HCT116 (cell line): ENCODE results near the gene C3orf85. TPM values are rescaled to one million over a fixed set of nuclear protein-coding genes. Genes with fewer than 3 reads are reported as not detected.

ENCODE experiments used
- ATAC-seq: fragments of 200-7000 bp; cut with Tn5 transposase; 2 replicates; pipeline ENCODE4 v1.9.1; 2020; ENCODE audit warnings: mild to moderate bottlenecking, moderate library complexity
- BruUV-seq: library from RNA; stranded (reverse); fragments of 400-500 nt; replicated peaks from 2 replicates; lab custom pipeline; 2021; lab: Mats Ljungman, UMichigan
- CTCF ChIA-PET: fragments of 300-600 bp; sonication (Branson Sonifier 250); formaldehyde crosslinking; loops from one replicate; lab custom pipeline; 2021; ENCODE audit warnings: antibody characterized with exemption; lab: Charles Lee
- POLR2A ChIA-PET: fragments of 300-600, 350-600 bp; sonication (Branson Sonifier 250); formaldehyde crosslinking; loops from one replicate; lab custom pipeline; 2021; ENCODE audit warnings: antibody characterized with exemption; lab: Charles Lee
- RAD21 ChIA-PET, 2 experiments: fragments of 300-600 bp; sonication (Branson Sonifier 250); formaldehyde crosslinking; loops; one replicate each; lab custom pipeline; 2023; ENCODE audit warnings: low total read pairs in 2 of 2; ENCODE audit not compliant: uncharacterized antibody in 2 of 2, unreplicated experiment in 2 of 2, low non-redundant PET in 1 of 2; lab: Charles Lee
- DNase-seq: peaks from one replicate; pipeline ENCODE4 v3.0.0-alpha.2; 2010; ENCODE audit warnings: low read depth, low spot score
- H2AFZ ChIP-seq: fragments of 200-600 bp; shearing (Covaris generic), sonication (generic); 2 replicates; pipeline ENCODE4 v1.6.1; 2017; ENCODE audit warnings: low read depth, mixed run types, mixed read lengths, antibody characterized with exemption, low read length; ENCODE audit not compliant: poor library complexity, severe bottlenecking
- H3K27ac ChIP-seq: 2 replicates; pipeline ENCODE4 v1.5.1; 2012; ENCODE audit warnings: low read depth, low read length
- H3K27me3 ChIP-seq: fragments of 200-600 bp; sonication (generic); 2 replicates; pipeline ENCODE4 v1.6.1; 2016; ENCODE audit warnings: mixed run types, low read length, mixed read lengths; ENCODE audit not compliant: insufficient read depth
- H3K36me3 ChIP-seq, 2 experiments: fragments of 200-500 bp in 1 of 2; fragments of 200-600 bp in 1 of 2; sonication (Bioruptor generic) in 1 of 2; sonication (generic) in 1 of 2; 2 replicates each; pipeline versions ENCODE4 v1.5.1 to v1.6.1; 2014 to 2016; ENCODE audit warnings: low read length in 2 of 2, inconsistent platforms in 1 of 2, mixed read lengths in 1 of 2, mixed run types in 1 of 2; ENCODE audit not compliant: insufficient read depth in 2 of 2, control insufficient read depth in 1 of 2
- H3K4me1 ChIP-seq, 2 experiments: fragments of 200-600 bp in 1 of 2; sonication (generic) in 1 of 2; 2 replicates each; pipeline versions ENCODE4 v1.5.1 to v1.6.1; 2012 to 2017; ENCODE audit warnings: low read length in 2 of 2, inconsistent platforms in 1 of 2, mild to moderate bottlenecking in 1 of 2, mixed read lengths in 1 of 2, mixed run types in 1 of 2, moderate library complexity in 1 of 2; ENCODE audit not compliant: insufficient read depth in 2 of 2, control insufficient read depth in 1 of 2
- H3K4me2 ChIP-seq: fragments of 200-600 bp; sonication (generic); 2 replicates; pipeline ENCODE4 v1.6.1; 2017; ENCODE audit warnings: mixed run types, low read length, mixed read lengths
- H3K4me3 ChIP-seq, 2 experiments: fragments of 200-600 bp in 1 of 2; sonication (generic) in 1 of 2; replicated peaks in 1 of 2; 2 replicates each; pipeline ENCODE4 v1.5.1; 2011 to 2016; ENCODE audit warnings: low read length in 2 of 2, control low read depth in 1 of 2, low read depth in 1 of 2, mild to moderate bottlenecking in 1 of 2, mixed read lengths in 1 of 2, mixed run types in 1 of 2
- H3K79me2 ChIP-seq: fragments of 200-600 bp; sonication (generic); 2 replicates; pipeline ENCODE4 v1.6.1; 2017; ENCODE audit warnings: mild to moderate bottlenecking, mixed run types, low read length, moderate library complexity, mixed read lengths; ENCODE audit not compliant: insufficient read depth
- H3K9ac ChIP-seq: fragments of 200-600 bp; sonication (generic); 2 replicates; pipeline ENCODE4 v1.6.1; 2016; ENCODE audit warnings: low read length, mixed read lengths
- H3K9me2 ChIP-seq: fragments of 200-600 bp; sonication (generic), shearing (Covaris generic); 2 replicates; pipeline ENCODE4 v1.6.1; 2017; ENCODE audit warnings: mixed run types, mild to moderate bottlenecking, moderate library complexity; ENCODE audit not compliant: insufficient read depth
- H3K9me3 ChIP-seq, 2 experiments: fragments of 200-500 bp in 1 of 2; fragments of 200-600 bp in 1 of 2; sonication (Bioruptor generic) in 1 of 2; sonication (generic) in 1 of 2; 2 replicates each; pipeline ENCODE4 v1.6.1; 2014 to 2017; ENCODE audit warnings: low read length in 2 of 2, mixed read lengths in 2 of 2, inconsistent platforms in 1 of 2, low read depth in 1 of 2, mild to moderate bottlenecking in 1 of 2, mixed run types in 1 of 2, moderate library complexity in 1 of 2; ENCODE audit not compliant: control insufficient read depth in 1 of 2, insufficient read depth in 1 of 2
- H4K20me1 ChIP-seq: fragments of 200-600 bp; sonication (generic), shearing (Covaris generic); 2 replicates; pipeline ENCODE4 v1.6.1; 2017; ENCODE audit warnings: mixed run types, mild to moderate bottlenecking, moderate library complexity; ENCODE audit not compliant: insufficient read depth
- CBX3 ChIP-seq: IDR thresholded peaks from 2 replicates; pipeline ENCODE4 v1.6.1; 2012; ENCODE audit warnings: low read depth
- CTCF ChIP-seq, 3 experiments: fragments of 200-600 bp in 1 of 3; sonication (generic) in 1 of 3; IDR thresholded peaks in 2 of 3; conservative IDR thresholded peaks in 1 of 3; 2 replicates each; pipeline ENCODE4 v1.5.1; 2012 to 2017; ENCODE audit warnings: low read depth in 2 of 3, low read length in 2 of 3, antibody characterized with exemption in 1 of 3, borderline replicate concordance in 1 of 3, control low read depth in 1 of 3, mild to moderate bottlenecking in 1 of 3, mixed read lengths in 1 of 3, mixed run types in 1 of 3, moderate library complexity in 1 of 3; ENCODE audit not compliant: insufficient read depth in 1 of 3
- EZH2 ChIP-seq: fragments of 200-600 bp; sonication (generic); IDR thresholded peaks from 2 replicates; pipeline ENCODE4 v1.6.1; 2017; ENCODE audit warnings: antibody characterized with exemption, mixed run types
- FOSL1 ChIP-seq: IDR thresholded peaks from 2 replicates; pipeline ENCODE4 v1.6.1; 2012; ENCODE audit warnings: low read depth
- REST ChIP-seq: IDR thresholded peaks from 2 replicates; pipeline ENCODE4 v1.6.1; 2012; ENCODE audit warnings: low read depth
- SRF ChIP-seq: IDR thresholded peaks from 2 replicates; pipeline ENCODE4 v1.6.1; 2012; ENCODE audit warnings: low read depth
- ZFX ChIP-seq: fragments of 450-650 bp; IDR thresholded peaks from 2 replicates; pipeline ENCODE4 v1.6.1; 2017
- intact Hi-C: fragments of 100-400 bp; cut with micrococcal nuclease; formaldehyde crosslinking; loops from 2 replicates; pipeline ENCODE4 v1.10.0; 2022
- total RNA-seq: library from RNA; stranded (reverse); gene quantifications from one replicate; pipeline ENCODE4 v1.2.1, GENCODE V29; 2021; ENCODE audit not compliant: unreplicated experiment

C3orf85 gene
- total RNA-seq, 1 experiment from 2014 or later, result not detected

GRCh38 chr3:109178708-109179107, 42.2 kb downstream of the C3orf85 start:
- TF ChIP-seq REST, result no peak
- no peak for TF ChIP-seq FOSL1
- ChIA-PET RAD21 (no interaction called here), POLR2A (no interaction called here), CTCF (no interaction called here)
- no peak overlapping the region for H2AFZ ChIP-seq
- intact Hi-C loops, result no loop called here
- no peaks in the 10 kb centered on the region for H3K36me3 ChIP-seq
- peaks cover 0 to 4% of the 10 kb centered on the region in 2 experiments; a peak in 1 of 4 replicates for H3K4me1 ChIP-seq
- no peak overlapping the region for H3K9ac ChIP-seq
- H3K9me2 ChIP-seq, result no peaks in the 10 kb centered on the region
- H3K4me3 ChIP-seq, result no peak overlapping the region
- no peak overlapping the region for H3K4me2 ChIP-seq
- no peak overlapping the region for H3K27ac ChIP-seq
- DNase-seq (no peak), ATAC-seq (no peak)
- H3K27me3 ChIP-seq, result no peaks in the 10 kb centered on the region
- BruUV-seq, result no TSS peak
- H3K79me2 ChIP-seq, result no peaks in the 10 kb centered on the region
- H4K20me1 ChIP-seq, result no peaks in the 10 kb centered on the region
- no peaks in the 10 kb centered on the region for H3K9me3 ChIP-seq

- H3K27me3 ChIP-seq, result no peaks in the 10 kb centered on the region
- H3K4me2 ChIP-seq, result no peak overlapping the region
- H4K20me1 ChIP-seq, result no peaks in the 10 kb centered on the region
- H3K9ac ChIP-seq, result no peak overlapping the region
- no peak overlapping the region for H3K27ac ChIP-seq
- H3K4me1 ChIP-seq, result no peaks in the 10 kb centered on the region
- ChIA-PET CTCF (no interaction called here), RAD21 (no interaction called here), POLR2A (no interaction called here)
- H3K9me3 ChIP-seq, result no peaks in the 10 kb centered on the region
- intact Hi-C loops, result no loop called here
- H3K36me3 ChIP-seq, result no peaks in the 10 kb centered on the region
- no peaks in the 10 kb centered on the region for H3K79me2 ChIP-seq
- ATAC-seq, result no peak
- H3K4me3 ChIP-seq, result no peak overlapping the region
- no peaks in the 10 kb centered on the region for H3K9me2 ChIP-seq
- DNase-seq, result no peak
- no TSS peak for BruUV-seq
- no peak overlapping the region for H2AFZ ChIP-seq
- TF ChIP-seq CTCF (IDR thresholded peaks at IDR 0.05 in 2 of 3, conservative IDR thresholded peaks at IDR 0.05 in 1 of 3; ENCODE audit: borderline replicate concordance in 1 of 3, insufficient read depth in 1 of 3, low read depth in 2 of 3, low read length in 2 of 3) (no peak), ZFX (no peak), SRF (no peak), REST (no peak), CBX3 (no peak), EZH2 (no peak)
Observed at GRCh38 chr3:109184726-109185125, 48.2 kb downstream of the C3orf85 start.
